D721Med (cell line): Measurements from ENCODE around the gene KIF6.

Experiments
- DNase-seq: peaks from one replicate; pipeline ENCODE4 v3.0.0; 2011; ENCODE audit warnings: low spot score; ENCODE audit not compliant: insufficient read length
- FAIRE-seq: peaks from 2 replicates; lab custom pipeline; 2011; peaks lifted over from hg19 to GRCh38; lab: Jason Lieb, UNC
- CTCF ChIP-seq: IDR thresholded peaks from 2 replicates; pipeline ENCODE4 v1.5.1; 2012; ENCODE audit warnings: mild to moderate bottlenecking, control low read depth; ENCODE audit not compliant: insufficient read depth; ENCODE audit errors: missing control alignments

Gene KIF6

GRCh38 chr6:39642270-39642669 lies 82.9 kb downstream of the KIF6 start:
- DNase-seq = no peak
- TF ChIP-seq CTCF = no peak
- FAIRE-seq = no peak

- DNase-seq (no peak), FAIRE-seq (no peak)
- TF ChIP-seq CTCF = no peak
These were observed 86.9 kb downstream of the KIF6 start for GRCh38 chr6:39638126-39638822.

GRCh38 chr6:39634646-39635341 lies 90.4 kb downstream of the KIF6 start:
- no peak for TF ChIP-seq CTCF
- no peak for FAIRE-seq
- no peak for DNase-seq

- FAIRE-seq = no peak
- TF ChIP-seq CTCF = no peak
- DNase-seq = no peak
These were observed 100.0 kb downstream of the KIF6 start for GRCh38 chr6:39625209-39625608.

GRCh38 chr6:39623750-39624149 lies 101.5 kb downstream of the KIF6 start:
- DNase-seq = no peak
- FAIRE-seq = no peak
- no peak for TF ChIP-seq CTCF

GRCh38 chr6:39617520-39617919 lies 107.7 kb downstream of the KIF6 start:
- DNase-seq (no peak), FAIRE-seq (no peak)
- no peak for TF ChIP-seq CTCF

- DNase-seq (no peak), FAIRE-seq (no peak)
- no peak for TF ChIP-seq CTCF
These were observed 108.2 kb downstream of the KIF6 start for GRCh38 chr6:39617026-39617425.
